GM12878 (cell line): ENCODE results near the gene RRM2.

Experiments used
- BHLHE40 ChIP-seq, 2 experiments: fragments of 450-650 bp in 1 of 2; IDR thresholded peaks; 2 replicates each; pipeline ENCODE4 v1.6.1; 2011 to 2017; ENCODE audit warnings: low read depth in 2 of 2, borderline replicate concordance in 1 of 2, improper control_type of control experiment in 1 of 2, low read length in 1 of 2, mild to moderate bottlenecking in 1 of 2
- DPF2 ChIP-seq: fragments of 450-650 bp; IDR thresholded peaks from 2 replicates; pipeline ENCODE4 v1.6.1; 2017; ENCODE audit warnings: mild to moderate bottlenecking
- KDM1A ChIP-seq: fragments of 200-600 bp; sonication (generic); IDR thresholded peaks from 2 replicates; pipeline ENCODE4 v1.6.1; 2016; ENCODE audit warnings: borderline replicate concordance
- PML ChIP-seq: IDR thresholded peaks from 2 replicates; pipeline ENCODE4 v1.6.1; 2012; ENCODE audit warnings: low read length, inconsistent platforms
- POLR2AphosphoS2 ChIP-seq: IDR thresholded peaks from 2 replicates; pipeline ENCODE4 v1.6.1; 2011; ENCODE audit warnings: low read depth, mild to moderate bottlenecking, low read length, improper control_type of control experiment, moderate library complexity
- RUNX3 ChIP-seq: IDR thresholded peaks from 2 replicates; pipeline ENCODE4 v1.6.1; 2012; ENCODE audit warnings: low read length, inconsistent platforms
- SUZ12 ChIP-seq: fragments of 200-600 bp; sonication (generic); IDR thresholded peaks from one replicate; pipeline ENCODE4 v1.6.1; 2018; ENCODE audit warnings: antibody characterized with exemption, mild to moderate bottlenecking; ENCODE audit not compliant: unreplicated experiment
- TF ChIP-seq, protein P1 (sequence below), 3 experiments: IDR thresholded peaks in 2 of 3; conservative IDR thresholded peaks in 1 of 3; 2 replicates each; pipeline ENCODE4 v1.5.1; 2011; ENCODE audit warnings: low read depth in 3 of 3, low read length in 3 of 3, mild to moderate bottlenecking in 3 of 3, control low read depth in 2 of 3, moderate library complexity in 2 of 3, inconsistent platforms in 1 of 3, mixed read lengths in 1 of 3; ENCODE audit not compliant: control insufficient read depth in 2 of 3, insufficient read depth in 1 of 3; ENCODE audit errors: extremely low read depth in 1 of 3
- TF ChIP-seq, protein P2 (sequence below): fragments of 450-650 bp; IDR thresholded peaks from 2 replicates; pipeline ENCODE4 v1.6.1; 2017; ENCODE audit warnings: mild to moderate bottlenecking, moderate library complexity
- TF ChIP-seq, protein P3 (sequence below): IDR thresholded peaks from 2 replicates; pipeline ENCODE4 v1.6.1; 2012; ENCODE audit warnings: low read depth, low read length, improper control_type of control experiment
- TF ChIP-seq, protein P4 (sequence below): IDR thresholded peaks from 2 replicates; pipeline ENCODE4 v1.6.1; 2011; ENCODE audit warnings: low read depth, low read length, improper control_type of control experiment, borderline replicate concordance
- TF ChIP-seq, protein P5 (sequence below): IDR thresholded peaks from 2 replicates; pipeline ENCODE4 v1.6.1; 2012; ENCODE audit warnings: mild to moderate bottlenecking, low read depth, low read length

DNA sequence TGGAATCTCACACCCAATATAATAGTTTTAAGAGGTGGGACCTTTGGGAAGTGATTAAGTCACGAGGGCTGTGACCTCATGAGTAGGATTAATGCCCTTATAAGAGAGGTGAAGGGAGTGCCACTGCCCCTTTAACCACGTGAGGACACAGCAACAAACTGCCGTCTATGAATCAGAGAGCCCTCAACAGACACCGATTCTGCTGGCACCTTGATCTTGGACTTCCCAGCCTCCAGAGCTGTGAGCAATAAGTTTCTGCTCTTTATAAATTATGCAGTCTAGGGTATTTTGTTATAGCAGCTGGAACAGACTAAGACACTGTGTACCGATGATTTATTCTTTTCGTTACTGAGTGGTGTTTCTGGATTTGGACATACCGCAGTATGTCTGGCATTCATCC, 56.2 kb downstream of the RRM2 start:
- TF ChIP-seq PML (no peak), SUZ12 (no peak), KDM1A (no peak), DPF2 (no peak), BHLHE40 (IDR thresholded peaks at IDR 0.05; ENCODE audit: borderline replicate concordance in 1 of 2, low read depth in 2 of 2, low read length in 1 of 2) (no peak), POLR2AphosphoS2 (no peak), RUNX3 (no peak)
- TF ChIP-seq, protein P1, sequence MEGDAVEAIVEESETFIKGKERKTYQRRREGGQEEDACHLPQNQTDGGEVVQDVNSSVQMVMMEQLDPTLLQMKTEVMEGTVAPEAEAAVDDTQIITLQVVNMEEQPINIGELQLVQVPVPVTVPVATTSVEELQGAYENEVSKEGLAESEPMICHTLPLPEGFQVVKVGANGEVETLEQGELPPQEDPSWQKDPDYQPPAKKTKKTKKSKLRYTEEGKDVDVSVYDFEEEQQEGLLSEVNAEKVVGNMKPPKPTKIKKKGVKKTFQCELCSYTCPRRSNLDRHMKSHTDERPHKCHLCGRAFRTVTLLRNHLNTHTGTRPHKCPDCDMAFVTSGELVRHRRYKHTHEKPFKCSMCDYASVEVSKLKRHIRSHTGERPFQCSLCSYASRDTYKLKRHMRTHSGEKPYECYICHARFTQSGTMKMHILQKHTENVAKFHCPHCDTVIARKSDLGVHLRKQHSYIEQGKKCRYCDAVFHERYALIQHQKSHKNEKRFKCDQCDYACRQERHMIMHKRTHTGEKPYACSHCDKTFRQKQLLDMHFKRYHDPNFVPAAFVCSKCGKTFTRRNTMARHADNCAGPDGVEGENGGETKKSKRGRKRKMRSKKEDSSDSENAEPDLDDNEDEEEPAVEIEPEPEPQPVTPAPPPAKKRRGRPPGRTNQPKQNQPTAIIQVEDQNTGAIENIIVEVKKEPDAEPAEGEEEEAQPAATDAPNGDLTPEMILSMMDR (IDR thresholded peaks at IDR 0.05 in 2 of 3, conservative IDR thresholded peaks at IDR 0.05 in 1 of 3; ENCODE audit: control insufficient read depth in 2 of 3, extremely low read depth in 1 of 3, insufficient read depth in 1 of 3, low read depth in 3 of 3, low read length in 3 of 3), result no peak
- TF ChIP-seq, protein P2, sequence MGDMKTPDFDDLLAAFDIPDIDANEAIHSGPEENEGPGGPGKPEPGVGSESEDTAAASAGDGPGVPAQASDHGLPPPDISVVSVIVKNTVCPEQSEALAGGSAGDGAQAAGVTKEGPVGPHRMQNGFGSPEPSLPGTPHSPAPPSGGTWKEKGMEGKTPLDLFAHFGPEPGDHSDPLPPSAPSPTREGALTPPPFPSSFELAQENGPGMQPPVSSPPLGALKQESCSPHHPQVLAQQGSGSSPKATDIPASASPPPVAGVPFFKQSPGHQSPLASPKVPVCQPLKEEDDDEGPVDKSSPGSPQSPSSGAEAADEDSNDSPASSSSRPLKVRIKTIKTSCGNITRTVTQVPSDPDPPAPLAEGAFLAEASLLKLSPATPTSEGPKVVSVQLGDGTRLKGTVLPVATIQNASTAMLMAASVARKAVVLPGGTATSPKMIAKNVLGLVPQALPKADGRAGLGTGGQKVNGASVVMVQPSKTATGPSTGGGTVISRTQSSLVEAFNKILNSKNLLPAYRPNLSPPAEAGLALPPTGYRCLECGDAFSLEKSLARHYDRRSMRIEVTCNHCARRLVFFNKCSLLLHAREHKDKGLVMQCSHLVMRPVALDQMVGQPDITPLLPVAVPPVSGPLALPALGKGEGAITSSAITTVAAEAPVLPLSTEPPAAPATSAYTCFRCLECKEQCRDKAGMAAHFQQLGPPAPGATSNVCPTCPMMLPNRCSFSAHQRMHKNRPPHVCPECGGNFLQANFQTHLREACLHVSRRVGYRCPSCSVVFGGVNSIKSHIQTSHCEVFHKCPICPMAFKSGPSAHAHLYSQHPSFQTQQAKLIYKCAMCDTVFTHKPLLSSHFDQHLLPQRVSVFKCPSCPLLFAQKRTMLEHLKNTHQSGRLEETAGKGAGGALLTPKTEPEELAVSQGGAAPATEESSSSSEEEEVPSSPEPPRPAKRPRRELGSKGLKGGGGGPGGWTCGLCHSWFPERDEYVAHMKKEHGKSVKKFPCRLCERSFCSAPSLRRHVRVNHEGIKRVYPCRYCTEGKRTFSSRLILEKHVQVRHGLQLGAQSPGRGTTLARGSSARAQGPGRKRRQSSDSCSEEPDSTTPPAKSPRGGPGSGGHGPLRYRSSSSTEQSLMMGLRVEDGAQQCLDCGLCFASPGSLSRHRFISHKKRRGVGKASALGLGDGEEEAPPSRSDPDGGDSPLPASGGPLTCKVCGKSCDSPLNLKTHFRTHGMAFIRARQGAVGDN, result no peak
- TF ChIP-seq, protein P3, sequence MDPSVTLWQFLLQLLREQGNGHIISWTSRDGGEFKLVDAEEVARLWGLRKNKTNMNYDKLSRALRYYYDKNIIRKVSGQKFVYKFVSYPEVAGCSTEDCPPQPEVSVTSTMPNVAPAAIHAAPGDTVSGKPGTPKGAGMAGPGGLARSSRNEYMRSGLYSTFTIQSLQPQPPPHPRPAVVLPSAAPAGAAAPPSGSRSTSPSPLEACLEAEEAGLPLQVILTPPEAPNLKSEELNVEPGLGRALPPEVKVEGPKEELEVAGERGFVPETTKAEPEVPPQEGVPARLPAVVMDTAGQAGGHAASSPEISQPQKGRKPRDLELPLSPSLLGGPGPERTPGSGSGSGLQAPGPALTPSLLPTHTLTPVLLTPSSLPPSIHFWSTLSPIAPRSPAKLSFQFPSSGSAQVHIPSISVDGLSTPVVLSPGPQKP, result no peak
- TF ChIP-seq, protein P4, sequence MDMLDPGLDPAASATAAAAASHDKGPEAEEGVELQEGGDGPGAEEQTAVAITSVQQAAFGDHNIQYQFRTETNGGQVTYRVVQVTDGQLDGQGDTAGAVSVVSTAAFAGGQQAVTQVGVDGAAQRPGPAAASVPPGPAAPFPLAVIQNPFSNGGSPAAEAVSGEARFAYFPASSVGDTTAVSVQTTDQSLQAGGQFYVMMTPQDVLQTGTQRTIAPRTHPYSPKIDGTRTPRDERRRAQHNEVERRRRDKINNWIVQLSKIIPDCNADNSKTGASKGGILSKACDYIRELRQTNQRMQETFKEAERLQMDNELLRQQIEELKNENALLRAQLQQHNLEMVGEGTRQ, result no peak
- TF ChIP-seq, protein P5, sequence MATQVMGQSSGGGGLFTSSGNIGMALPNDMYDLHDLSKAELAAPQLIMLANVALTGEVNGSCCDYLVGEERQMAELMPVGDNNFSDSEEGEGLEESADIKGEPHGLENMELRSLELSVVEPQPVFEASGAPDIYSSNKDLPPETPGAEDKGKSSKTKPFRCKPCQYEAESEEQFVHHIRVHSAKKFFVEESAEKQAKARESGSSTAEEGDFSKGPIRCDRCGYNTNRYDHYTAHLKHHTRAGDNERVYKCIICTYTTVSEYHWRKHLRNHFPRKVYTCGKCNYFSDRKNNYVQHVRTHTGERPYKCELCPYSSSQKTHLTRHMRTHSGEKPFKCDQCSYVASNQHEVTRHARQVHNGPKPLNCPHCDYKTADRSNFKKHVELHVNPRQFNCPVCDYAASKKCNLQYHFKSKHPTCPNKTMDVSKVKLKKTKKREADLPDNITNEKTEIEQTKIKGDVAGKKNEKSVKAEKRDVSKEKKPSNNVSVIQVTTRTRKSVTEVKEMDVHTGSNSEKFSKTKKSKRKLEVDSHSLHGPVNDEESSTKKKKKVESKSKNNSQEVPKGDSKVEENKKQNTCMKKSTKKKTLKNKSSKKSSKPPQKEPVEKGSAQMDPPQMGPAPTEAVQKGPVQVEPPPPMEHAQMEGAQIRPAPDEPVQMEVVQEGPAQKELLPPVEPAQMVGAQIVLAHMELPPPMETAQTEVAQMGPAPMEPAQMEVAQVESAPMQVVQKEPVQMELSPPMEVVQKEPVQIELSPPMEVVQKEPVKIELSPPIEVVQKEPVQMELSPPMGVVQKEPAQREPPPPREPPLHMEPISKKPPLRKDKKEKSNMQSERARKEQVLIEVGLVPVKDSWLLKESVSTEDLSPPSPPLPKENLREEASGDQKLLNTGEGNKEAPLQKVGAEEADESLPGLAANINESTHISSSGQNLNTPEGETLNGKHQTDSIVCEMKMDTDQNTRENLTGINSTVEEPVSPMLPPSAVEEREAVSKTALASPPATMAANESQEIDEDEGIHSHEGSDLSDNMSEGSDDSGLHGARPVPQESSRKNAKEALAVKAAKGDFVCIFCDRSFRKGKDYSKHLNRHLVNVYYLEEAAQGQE, result no peak
